ENCODE measurements around the gene MOB3A.

DNA sequence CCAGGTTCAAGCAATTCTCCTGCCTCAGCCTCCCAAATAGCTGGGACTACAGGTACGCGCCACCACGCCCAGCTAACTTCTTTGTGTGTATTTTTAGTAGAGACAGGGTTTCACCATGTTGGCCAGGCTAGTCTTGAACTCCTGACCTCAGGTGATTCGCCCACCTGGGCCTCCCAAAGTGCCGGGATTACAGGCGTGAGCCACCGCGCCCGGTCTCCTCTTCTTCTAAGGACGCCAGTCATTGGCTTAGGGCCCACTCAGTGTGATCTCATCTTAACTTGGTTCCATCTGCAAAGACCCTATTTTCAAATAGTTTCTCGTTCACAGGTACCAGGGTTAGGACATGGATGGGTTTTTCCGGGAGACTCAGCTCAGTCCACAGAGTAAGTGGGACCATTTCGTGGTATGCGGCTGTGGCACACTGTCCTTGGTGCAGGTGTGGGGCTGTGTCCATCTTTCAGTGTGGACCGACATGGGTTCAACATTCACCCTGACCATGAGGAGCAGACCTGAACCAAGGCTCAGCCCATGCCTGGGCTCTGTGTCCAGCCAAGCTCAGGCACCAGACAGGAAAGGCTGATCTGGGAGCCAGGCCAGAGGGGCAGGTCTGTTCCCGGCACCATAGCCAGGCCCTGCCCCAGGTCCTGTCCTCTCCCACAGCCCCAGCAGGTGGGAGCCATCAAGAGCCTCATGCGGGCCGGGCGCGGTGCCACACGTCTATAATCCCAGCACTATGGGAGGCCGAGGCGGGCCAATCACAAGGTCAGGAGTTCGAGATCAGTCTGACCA, 42.3 kb downstream of the MOB3A start:
- TF ChIP-seq CTCF (IDR thresholded peaks at IDR 0.05; ENCODE audit: low read length) (no peak), EZH2 (optimal IDR thresholded peaks at IDR 0.05; ENCODE audit: low read depth, low read length) (no peak)
